GM19455 (cell line): ENCODE data around the gene COX10.
"Not testable (repeated sequence)": the region's sequence is repeated elsewhere in the genome, so short reads cannot be mapped to it uniquely, and the experiment has no call there.

Experiments used
- ATAC-seq: cut with Tn5 transposase; IDR thresholded peaks from one replicate; pipeline ENCODE4 v1.9.1; 2021; ENCODE audit not compliant: unreplicated experiment

The COX10 gene

GRCh38 chr17:14118951-14119350, 49.6 kb downstream of the COX10 start:
- ATAC-seq: no peak

DNA sequence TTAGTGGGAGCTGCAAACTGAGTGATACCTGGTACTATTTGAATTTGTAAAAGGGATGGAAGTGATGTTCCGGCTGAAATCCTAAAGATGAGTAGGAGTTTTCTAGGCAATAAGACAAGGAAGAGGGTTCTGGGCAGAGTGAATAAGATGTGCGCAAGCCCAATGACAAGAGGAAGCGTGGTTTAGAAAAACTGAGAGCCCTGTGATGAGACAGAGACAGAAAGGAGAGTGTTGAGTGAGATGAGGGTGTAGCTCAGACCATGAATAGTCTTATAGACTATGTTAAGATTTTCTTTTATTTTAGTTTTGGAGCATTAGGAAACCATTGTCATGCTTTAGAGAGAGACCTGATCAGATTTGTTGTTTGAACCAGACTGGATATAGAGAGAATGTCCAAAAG, 50.2 kb downstream of the COX10 start:
- ATAC-seq: no peak

DNA sequence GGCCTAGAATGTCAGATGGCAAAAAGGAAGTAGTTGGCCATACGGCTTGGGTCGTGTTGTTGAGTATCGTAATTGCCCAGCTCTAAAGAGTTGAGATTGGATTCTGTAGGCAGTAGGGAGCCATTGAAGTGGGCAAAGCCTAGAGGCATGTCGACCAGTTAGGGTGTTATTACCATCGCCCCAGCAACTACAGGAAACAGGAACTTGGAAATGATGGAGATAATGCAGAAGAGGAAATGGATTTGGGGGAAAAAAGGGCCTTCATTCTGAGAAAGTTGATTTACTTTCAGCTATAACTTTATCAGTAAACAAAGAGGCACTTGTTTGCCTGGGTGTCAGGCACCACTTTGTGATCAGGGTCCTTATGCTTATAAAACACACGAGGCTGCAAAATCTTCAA, 52.6 kb downstream of the COX10 start:
- ATAC-seq: no peak

DNA sequence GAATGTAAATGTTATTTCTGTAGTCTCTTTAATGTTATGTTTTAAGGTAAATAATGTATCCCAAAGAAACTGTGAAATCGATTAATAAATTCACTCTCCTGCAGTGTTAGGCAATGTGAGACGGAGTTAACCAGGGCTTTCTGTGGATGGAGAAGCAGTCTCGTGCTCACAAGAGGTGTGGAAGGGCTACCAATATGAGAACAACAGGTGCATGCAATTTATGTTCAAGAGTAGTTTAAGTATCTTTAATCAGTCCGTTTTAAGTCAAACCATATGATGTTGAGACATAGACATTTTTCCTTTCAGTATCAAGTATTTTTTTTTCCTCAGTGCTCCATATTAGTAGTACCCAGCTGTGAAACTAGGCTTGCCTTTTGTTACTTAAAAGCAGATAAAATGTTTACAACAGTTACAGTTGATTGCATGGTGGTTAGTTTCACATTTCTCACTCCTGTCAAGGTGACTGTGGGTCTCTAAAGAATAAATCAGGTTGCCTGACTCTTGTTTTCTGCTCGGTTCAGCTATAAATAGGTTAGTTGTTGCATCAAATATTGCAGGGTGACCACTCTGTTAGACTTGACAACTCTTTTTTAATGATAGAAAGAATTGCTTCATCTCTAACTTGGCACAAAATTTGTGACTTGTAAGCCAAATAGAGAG, 54.4 kb downstream of the COX10 start:
- ATAC-seq: no peak

DNA sequence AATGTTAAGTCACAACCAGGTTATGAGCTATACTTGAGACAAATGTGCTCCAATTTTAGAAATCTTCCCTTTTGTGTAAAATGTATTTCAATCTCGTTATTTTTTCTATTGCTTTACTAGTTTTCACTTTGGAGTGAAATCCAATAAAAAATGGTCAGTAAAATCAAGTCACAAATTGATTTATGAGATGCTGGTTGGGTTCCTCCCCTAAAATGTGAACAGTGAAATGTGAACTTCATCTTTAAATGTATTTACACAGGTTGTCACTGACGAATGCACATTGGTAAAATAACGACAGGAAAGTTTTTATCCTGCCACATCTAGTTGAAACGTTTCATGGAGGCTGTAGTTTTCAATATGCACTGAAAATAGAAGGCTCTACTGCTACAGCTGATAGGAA, 55.5 kb downstream of the COX10 start:
- no peak for ATAC-seq

GRCh38 chr17:14125518-14126137, 56.3 kb downstream of the COX10 start:
- no peak for ATAC-seq

DNA sequence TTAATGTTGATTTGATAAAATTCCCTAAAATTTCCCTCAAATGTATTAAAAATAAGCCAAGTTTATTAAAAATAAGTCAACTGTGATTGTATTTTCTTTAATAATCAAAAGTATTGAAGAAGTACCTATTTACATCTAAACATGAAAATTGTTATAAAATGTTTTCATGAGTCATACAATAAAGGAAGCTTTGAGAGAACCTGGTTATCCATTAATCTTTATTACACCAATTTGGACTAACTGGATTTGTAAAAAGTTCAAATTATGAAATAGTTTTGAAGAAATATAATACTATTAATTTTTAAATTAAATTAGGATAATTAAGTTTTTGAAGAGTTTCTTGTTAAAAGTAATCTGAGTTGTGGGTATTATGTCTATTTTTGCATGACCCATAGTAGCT, 63.8 kb downstream of the COX10 start:
- ATAC-seq: no peak

DNA sequence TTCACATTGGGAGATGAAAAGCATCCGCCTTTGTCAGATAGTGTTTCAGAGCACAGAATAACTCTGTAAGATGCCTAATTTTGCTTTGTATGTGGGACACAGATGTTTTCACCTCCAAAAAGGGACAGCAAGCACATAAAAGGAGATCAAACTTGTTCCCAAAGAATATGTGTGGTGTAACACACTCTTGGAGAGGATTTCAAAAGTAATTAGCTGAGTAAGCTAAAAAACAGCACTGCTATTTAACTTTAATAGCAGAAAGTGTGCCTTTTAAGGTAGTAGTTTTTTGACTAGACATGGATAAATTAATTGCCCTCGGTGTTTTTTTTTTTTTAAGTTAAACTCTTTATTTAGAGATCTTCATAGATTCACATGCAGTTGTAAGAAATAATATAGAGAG, 65.2 kb downstream of the COX10 start:
- no peak for ATAC-seq

GRCh38 chr17:14135906-14136590, 66.7 kb downstream of the COX10 start:
- ATAC-seq: no peak

DNA sequence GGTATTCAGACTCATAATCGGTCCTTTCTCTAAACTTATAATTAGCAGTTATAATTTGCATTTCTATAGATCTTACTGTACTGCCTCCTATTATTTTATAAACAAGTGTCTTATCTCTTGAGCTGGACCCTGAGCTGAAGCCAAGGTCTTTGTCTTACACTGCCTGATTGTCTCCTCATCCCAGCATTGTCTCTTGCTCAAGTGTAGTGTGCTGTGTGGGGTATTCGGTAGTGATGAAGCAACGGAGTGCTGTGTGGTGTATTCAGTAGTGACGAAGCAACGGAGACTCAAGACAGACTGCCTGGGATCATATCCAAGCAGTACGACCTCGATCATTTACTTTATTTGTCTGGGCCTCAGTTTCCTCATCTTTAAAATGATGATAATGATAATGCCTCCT, 69.3 kb downstream of the COX10 start:
- no peak for ATAC-seq

DNA sequence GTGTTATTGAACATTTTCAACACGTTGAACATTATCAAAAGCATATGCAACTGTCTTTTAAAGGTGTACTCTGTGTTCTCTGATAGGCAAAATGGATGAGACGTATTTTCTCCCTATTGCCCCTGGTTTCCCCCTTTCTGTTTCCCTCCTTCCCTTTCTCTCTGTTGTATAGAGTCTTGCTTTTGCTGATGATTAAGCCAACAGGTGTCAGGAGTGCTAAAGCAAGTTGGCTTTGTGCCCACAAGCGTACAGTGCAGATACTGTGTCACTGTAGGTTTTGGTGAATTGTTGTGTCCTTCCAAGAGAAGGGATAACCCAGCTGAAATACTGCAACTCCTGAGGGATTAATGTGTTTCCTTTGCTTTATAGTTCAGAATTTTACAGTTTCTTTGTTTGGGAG, 74.4 kb downstream of the COX10 start:
- no peak for ATAC-seq

- ATAC-seq: no peak
Observed at GRCh38 chr17:14144508-14144907, 75.2 kb downstream of the COX10 start.

- ATAC-seq: no peak
Observed at GRCh38 chr17:14149751-14150150, 80.4 kb downstream of the COX10 start.

GRCh38 chr17:14150619-14151018, 81.3 kb downstream of the COX10 start:
- no peak for ATAC-seq

- ATAC-seq: no peak
Observed at GRCh38 chr17:14152721-14153120, 83.4 kb downstream of the COX10 start.

- no peak for ATAC-seq
Observed at GRCh38 chr17:14153374-14153773, 84.1 kb downstream of the COX10 start.

DNA sequence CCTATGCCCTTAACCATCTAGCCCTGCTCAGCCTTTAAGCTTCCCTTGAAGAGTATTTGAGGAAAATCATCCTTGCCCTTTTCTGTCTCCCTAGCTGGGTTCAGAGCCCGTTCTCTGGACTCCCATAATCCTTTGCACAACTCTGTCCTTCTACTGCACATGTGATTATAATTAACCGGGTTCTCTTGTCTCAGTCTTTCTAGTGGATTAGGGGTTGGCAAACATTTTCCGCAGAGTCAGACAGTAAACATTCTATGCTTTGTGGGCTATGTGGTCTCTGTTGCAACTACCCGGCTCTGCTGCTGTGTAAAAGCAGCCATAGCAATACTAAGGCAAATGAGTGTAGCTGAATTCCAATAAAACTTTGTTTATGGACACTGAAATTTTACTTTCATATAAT, 87.4 kb downstream of the COX10 start:
- no peak for ATAC-seq

DNA sequence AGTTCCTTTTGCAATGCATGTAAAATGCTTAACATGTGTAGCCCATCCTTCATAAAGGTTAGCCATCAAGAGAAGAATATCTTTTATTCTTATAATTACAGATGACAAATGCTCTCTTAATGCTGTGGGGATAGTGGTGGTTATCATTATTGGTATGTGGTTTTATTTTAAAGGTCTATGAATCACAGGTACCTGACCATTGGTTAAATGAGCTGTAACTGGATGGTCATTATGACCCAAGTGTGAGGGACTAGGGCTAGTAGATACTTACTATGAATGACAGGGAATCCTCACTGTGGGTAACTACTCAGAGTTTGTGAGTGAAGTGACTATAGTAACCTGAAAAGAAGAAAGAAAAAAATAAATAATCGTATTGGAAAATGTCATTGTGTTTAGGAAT, 88.5 kb downstream of the COX10 start:
- ATAC-seq: no peak

DNA sequence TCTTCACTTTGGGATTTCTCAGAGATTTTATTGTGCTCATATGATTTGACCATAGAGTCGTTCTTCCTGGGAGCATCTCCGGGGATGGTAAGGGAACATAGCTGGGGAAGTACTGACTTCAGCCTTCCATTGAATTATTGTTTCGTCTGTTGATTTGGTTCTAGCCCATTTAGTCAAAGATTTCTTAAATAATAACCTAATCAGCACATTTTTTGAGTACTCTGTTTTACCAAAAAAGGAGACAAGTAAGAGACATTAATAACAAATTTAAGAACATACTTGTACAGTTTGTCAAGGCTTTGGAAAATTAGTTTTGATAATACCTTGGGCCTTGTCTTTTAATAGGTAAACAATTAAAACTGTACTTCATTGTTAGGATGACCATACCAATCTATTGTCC, 89.4 kb downstream of the COX10 start:
- ATAC-seq: no peak

- ATAC-seq: no peak
Observed at GRCh38 chr17:14161419-14161818, 92.1 kb downstream of the COX10 start.

- ATAC-seq: no peak
Observed at GRCh38 chr17:14165616-14166015, 96.3 kb downstream of the COX10 start.

DNA sequence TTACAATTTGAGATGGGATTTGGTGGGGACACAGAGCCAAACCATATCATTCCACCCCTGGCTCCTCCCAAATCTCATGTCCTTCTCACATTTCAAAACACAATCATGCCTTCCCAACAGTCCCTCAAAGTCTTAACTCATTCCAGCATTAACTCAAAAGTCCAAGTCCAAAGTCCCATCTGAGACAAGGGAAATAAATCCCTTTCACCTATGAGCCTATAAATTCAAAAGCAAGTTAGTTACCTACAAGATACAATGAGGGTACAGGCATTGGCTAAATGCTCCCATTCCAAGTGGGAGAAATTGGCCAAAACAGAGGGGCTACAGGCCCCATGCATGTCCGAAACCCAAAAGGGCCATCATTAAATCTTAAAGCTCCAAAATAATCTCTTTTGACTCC, 98.5 kb downstream of the COX10 start:
- ATAC-seq: not testable (repeated sequence)

DNA sequence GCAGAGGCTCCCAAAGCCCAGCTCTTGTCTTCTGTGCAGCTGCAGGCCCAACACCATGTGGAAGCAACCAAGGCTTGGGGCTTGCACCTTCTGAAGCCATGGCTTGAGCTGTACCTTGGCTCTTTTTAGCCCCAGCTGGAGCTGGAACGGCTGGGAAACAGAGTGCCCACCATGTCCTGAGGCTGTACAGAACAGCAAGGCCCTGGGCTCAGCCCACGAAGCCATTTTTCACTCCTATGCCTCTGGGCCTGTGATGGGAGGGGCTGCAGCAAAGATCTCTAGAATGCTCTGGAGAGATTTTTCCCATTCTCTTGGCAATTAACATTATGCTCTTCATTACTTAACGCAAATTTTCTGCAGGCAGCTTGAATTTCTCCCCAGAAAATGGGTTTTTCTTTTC, 99.3 kb downstream of the COX10 start:
- no peak for ATAC-seq
